ENCODE measurements around the gene DHX30. TPM values are rescaled to one million over a fixed set of nuclear protein-coding genes. Genes with fewer than 3 reads are reported as not detected.
A peak's percentile ranks its signal among the peaks of the same experiment; 100 is the strongest.

DHX30 gene
- total RNA-seq, 2 experiments from 2014 or later: 81.6 to 82.3 TPM

DNA sequence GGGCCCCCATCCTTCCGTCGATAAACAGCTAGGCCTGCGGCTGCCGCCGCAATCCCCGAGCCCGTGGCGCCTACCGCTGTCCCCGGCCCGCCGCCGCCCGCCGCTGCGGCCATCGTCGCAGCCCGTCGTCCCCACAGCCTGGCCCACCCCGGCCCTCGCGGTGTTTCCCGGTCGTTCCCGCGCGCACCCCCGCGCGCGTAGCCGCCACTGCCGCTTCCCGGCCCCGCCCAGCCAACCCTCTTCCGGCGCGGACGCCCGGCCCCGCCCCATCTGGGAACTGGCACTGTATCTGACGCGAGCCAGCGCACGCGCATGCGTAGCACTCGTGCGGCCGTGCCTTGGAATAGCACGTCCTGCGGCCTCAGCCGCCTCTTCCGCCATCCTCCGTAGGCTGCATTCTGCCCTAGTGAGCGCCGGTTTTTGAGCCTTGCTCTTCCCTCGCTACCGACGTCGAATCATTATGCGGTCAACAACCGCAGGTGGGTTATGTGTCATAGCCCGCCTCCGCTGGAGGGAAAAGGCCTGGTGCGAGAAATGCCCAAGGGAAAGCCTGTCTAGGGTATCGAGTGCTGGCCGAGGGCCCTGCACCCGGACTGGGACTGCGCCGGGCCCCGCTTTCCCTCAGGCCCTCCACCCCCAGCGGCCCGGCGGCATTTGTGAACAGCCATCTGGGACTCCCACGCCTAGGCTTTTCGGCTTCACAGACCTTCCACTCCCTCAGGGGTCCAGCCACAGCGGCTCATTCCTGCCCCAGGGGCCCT, 21.1 kb upstream of the DHX30 start, which contains the start of gene SMARCC1:
Gene SMARCC1, minus strand, starts transcription at position 209 of the 761 bp plus-strand sequence. Its CDS starts 96 bp downstream, at position 113.
- peak within 1 kb of the TSS; percentile 97 for H3K27ac Mint-ChIP-seq
- POLR2A ChIA-PET: interaction anchor here (0.6 to 0.9 kb wide), 3 partner anchors 18 to 248 kb away, joined by 3 to 5 read pairs (median 3); no protein-coding TSS in a partner anchor

DNA sequence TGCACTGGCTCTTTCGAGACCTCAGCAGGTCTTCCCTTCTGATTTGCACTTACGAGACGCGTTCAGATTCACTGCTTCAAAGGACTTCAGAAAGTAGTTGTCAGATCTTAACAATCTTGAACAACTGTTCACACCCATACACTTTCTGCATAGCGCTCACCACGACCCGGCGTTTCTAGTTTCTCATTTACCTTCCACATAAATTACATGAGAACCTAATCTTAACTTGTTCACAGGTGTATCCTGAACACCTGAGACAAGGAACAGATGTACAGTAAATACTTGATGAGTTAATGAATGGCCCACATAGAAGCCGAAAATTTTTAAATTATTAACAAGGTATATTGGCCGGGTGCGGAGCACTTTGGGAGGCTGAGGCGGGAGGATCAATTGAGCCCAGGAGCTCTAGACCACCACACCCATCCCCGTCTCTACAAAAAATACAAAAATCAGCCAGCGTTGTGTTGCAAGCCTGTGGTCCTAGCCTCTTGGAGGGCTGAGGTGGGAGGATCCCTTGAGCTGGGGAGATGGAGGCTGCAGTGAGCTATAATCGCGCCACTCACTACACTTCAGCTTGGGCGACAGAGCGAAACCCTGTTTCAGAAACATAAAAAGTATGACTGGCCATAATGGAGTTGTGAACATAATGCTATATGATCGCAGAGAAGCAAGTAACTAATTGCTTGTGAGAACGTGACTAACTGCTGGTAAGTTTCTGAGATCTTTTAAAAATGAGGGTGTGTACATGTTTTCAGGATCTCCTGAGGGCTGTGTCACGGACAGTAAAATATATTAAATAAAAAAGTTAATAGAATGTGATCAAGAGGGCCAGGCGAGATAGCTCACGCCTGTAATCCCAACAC, 20.3 kb upstream of the DHX30 start:
- ATAC-seq: no peak
- ChIA-PET CTCF (interaction anchor here (1.2 kb wide), 1 partner anchor 55 kb away, joined by 3 read pairs; no protein-coding TSS in a partner anchor), POLR2A (interaction anchor here (0.6 kb wide), 1 partner anchor 70 kb away, joined by 3 read pairs; no protein-coding TSS in a partner anchor)
- Mint-ChIP-seq H3K36me3 (ENCODE audit: low read depth) (peaks cover 12% of the 10 kb centered on the region), H3K27ac (peak overlapping the region; percentile 97), H3K27me3 (no peaks in the 10 kb centered on the region), H3K4me1 (peaks cover 21% of the 10 kb centered on the region), H3K9me3 (ENCODE audit: low read depth) (no peaks in the 10 kb centered on the region), H3K4me3 (peak overlapping the region; percentile 99)
- intact Hi-C loops (cut with DNase I, micrococcal nuclease): loop anchor here (1.0 to 5.0 kb wide), 8 partner anchors 20 to 1310 kb away; partner anchors contain the start of genes CCDC12 (in 1 of the 2), DHX30 (in 1 of the 2), NBEAL2 (in 1 of the 2) and NME6 (in 1 of the 2)
- no peak for DNase-seq

More for the DNA sequence above, 21.1 kb upstream of the DHX30 start, which contains the start of gene SMARCC1:
- intact Hi-C loops (cut with DNase I, micrococcal nuclease): loop anchor here (1.0 to 5.0 kb wide), 20 partner anchors 21 to 1310 kb away; partner anchors contain the start of genes DHX30 (in 2 of the 2), CCDC12 (in 1 of the 2), CDC25A (in 1 of the 2) and CSPG5 (in 1 of the 2)
- CTCF ChIA-PET: interaction anchor here (0.8 to 1.0 kb wide), 2 partner anchors 23 to 58 kb away, joined by 3 read pairs; no protein-coding TSS in a partner anchor
- peaks cover 21% of the 10 kb centered on the region for H3K4me1 Mint-ChIP-seq
- ATAC-seq (peak; percentile 93), DNase-seq (peak; percentile 99)
- peak within 1 kb of the TSS; percentile 99 for H3K4me3 Mint-ChIP-seq
- H3K27me3 Mint-ChIP-seq: no peaks in the 10 kb centered on the region
- H3K9me3 Mint-ChIP-seq (ENCODE audit: low read depth): no peaks in the 10 kb centered on the region
- peaks cover 12% of the 10 kb centered on the region for H3K36me3 Mint-ChIP-seq (ENCODE audit: low read depth)

GRCh38 chr3:47783673-47784072, 19.3 kb upstream of the DHX30 start:
- ChIA-PET POLR2A (no interaction called here), CTCF (interaction anchor here (1.2 kb wide), 1 partner anchor 54 kb away, joined by 3 read pairs; no protein-coding TSS in a partner anchor)
- Mint-ChIP-seq H3K4me3 (no peak overlapping the region), H3K9me3 (ENCODE audit: low read depth) (no peaks in the 10 kb centered on the region), H3K27ac (no peak overlapping the region), H3K27me3 (no peaks in the 10 kb centered on the region), H3K36me3 (ENCODE audit: low read depth) (peaks cover 12% of the 10 kb centered on the region), H3K4me1 (peaks cover 20% of the 10 kb centered on the region)
- ATAC-seq (no peak), DNase-seq (no peak)
- intact Hi-C loops (cut with DNase I, micrococcal nuclease): loop anchor here (2.0 to 5.0 kb wide), 6 partner anchors 19 to 1309 kb away; partner anchors contain the start of genes CCDC12 (in 1 of the 2), DHX30 (in 1 of the 2), NBEAL2 (in 1 of the 2) and QRICH1 (in 1 of the 2)

GRCh38 chr3:47791193-47791855, 11.6 kb upstream of the DHX30 start:
- ChIA-PET POLR2A (no interaction called here), CTCF (no interaction called here)
- intact Hi-C loops (cut with DNase I, micrococcal nuclease): no loop called here
- no peak overlapping the region for H3K27ac Mint-ChIP-seq
- no peaks in the 10 kb centered on the region for H3K27me3 Mint-ChIP-seq
- no peak for DNase-seq
- ATAC-seq: no peak
- H3K4me3 Mint-ChIP-seq: no peak overlapping the region
- peaks cover 2% of the 10 kb centered on the region for H3K4me1 Mint-ChIP-seq
- no peaks in the 10 kb centered on the region for H3K36me3 Mint-ChIP-seq (ENCODE audit: low read depth)
- H3K9me3 Mint-ChIP-seq (ENCODE audit: low read depth): no peaks in the 10 kb centered on the region

DNA sequence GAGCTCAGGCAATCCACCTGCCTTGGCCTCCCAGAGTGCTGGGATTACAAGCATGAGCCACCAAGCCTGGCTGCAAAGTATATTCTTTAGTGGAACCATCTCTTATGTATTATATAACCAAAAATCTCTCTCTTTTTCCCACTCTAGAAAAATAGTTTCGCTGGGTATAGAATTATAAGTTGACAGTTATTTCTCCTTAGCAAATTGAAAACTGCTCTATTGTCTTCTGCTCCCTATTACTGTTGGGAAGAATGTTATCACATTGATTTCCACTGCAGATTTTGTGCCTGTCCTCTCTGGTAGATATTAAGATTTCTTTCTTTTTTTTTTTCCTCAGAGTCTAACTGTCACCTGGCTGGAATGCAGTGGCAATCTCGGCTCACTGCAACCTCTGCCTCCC, 10.2 kb upstream of the DHX30 start:
- no peak for ATAC-seq
- Mint-ChIP-seq H3K4me3 (no peak overlapping the region), H3K27ac (no peak overlapping the region), H3K4me1 (peaks cover 2% of the 10 kb centered on the region), H3K27me3 (no peaks in the 10 kb centered on the region), H3K36me3 (ENCODE audit: low read depth) (no peaks in the 10 kb centered on the region), H3K9me3 (ENCODE audit: low read depth) (no peaks in the 10 kb centered on the region)
- no peak for DNase-seq
- CTCF ChIA-PET: interaction anchor here (0.9 kb wide), 1 partner anchor 271 kb away, joined by 3 read pairs; no protein-coding TSS in a partner anchor
- POLR2A ChIA-PET: no interaction called here
- intact Hi-C loops (cut with DNase I, micrococcal nuclease): no loop called here

DNA sequence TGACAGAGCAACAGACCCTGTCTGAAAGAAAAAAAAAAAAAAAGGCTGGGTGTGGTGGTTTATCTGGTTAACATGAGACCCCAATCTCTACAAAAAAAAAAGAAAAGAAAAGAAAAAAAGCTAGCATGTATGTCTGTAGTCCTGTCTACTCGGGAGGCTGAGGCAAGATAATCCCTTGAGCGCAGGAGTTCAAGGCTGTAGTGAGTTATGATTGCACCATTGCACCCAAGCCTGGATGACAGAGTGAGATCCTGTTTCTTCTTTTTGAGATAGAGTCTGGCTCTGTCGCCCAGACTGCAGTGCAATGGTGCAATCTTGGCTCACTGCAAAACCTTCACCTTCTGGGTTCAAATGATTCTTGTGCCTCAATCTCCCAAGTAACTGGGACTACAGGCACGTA, 8.4 kb upstream of the DHX30 start:
- H3K4me1 Mint-ChIP-seq: no peaks in the 10 kb centered on the region
- CTCF ChIA-PET: interaction anchor here (0.7 to 1.1 kb wide), 3 partner anchors 272 to 374 kb away, joined by 3 to 4 read pairs (median 3); partner anchors contain the start of gene SCAP
- intact Hi-C loops (cut with DNase I, micrococcal nuclease): no loop called here
- ATAC-seq: no peak
- H3K9me3 Mint-ChIP-seq (ENCODE audit: low read depth): no peaks in the 10 kb centered on the region
- POLR2A ChIA-PET: no interaction called here
- DNase-seq: no peak
- H3K36me3 Mint-ChIP-seq (ENCODE audit: low read depth): no peaks in the 10 kb centered on the region
- H3K27ac Mint-ChIP-seq: no peak overlapping the region
- H3K27me3 Mint-ChIP-seq: no peaks in the 10 kb centered on the region
- H3K4me3 Mint-ChIP-seq: no peak overlapping the region

- Mint-ChIP-seq H3K9me3 (ENCODE audit: low read depth) (no peaks in the 10 kb centered on the region), H3K4me1 (peaks cover 23% of the 10 kb centered on the region), H3K4me3 (no peak overlapping the region), H3K27me3 (no peaks in the 10 kb centered on the region), H3K36me3 (ENCODE audit: low read depth) (no peaks in the 10 kb centered on the region), H3K27ac (no peak overlapping the region)
- intact Hi-C loops (cut with DNase I, micrococcal nuclease): no loop called here
- no peak for DNase-seq
- no peak for ATAC-seq
- POLR2A ChIA-PET: no interaction called here
- CTCF ChIA-PET: interaction anchor here (0.6 to 0.9 kb wide), 2 partner anchors 15 to 172 kb away, joined by 4 read pairs; no protein-coding TSS in a partner anchor
These were observed 3.2 kb upstream of the DHX30 start for GRCh38 chr3:47799733-47800132.

DNA sequence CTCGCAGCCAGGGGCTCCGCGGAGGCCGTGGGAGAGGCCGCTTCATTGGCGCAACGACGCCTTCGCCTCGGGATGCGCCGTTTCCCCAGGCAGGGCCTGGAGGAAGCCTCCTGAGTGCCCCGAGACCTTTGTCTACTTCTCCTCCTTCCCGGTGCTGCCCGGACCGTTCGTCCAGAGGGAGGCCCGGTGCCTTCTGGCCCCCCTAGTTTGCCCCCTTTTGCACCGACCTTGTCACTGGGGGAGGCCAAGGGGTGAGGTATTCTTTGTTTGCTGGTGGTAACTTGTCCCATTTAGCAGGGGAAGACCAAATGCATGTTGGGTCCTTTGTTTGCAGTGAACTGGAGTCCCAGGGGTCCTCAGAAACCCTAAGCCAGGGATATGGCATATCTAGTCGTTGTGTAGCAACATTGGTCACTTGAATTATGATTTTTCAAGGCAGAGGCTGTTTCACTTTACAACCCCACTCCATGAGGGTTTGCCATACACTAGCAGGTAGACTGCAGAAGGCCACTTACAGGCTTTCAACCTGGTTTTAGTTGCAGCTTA, 615 bp downstream of the DHX30 start:
- ChIA-PET POLR2A (no interaction called here), CTCF (interaction anchor here (1.0 kb wide), 1 partner anchor 13 kb away, joined by 5 read pairs; no protein-coding TSS in a partner anchor)
- ATAC-seq (no peak), DNase-seq (no peak)
- peak overlapping the region; percentile 96 for H3K4me3 Mint-ChIP-seq
- no peaks in the 10 kb centered on the region for H3K27me3 Mint-ChIP-seq
- intact Hi-C loops (cut with DNase I, micrococcal nuclease): loop anchor here (1.0 to 2.0 kb wide), 13 partner anchors 21 to 827 kb away; partner anchors contain the start of genes ELP6 (in 2 of the 2), CCDC12 (in 1 of the 2), CCDC51 (in 1 of the 2) and CDC25A (in 1 of the 2)
- peaks cover 2% of the 10 kb centered on the region for H3K36me3 Mint-ChIP-seq (ENCODE audit: low read depth)
- no peaks in the 10 kb centered on the region for H3K9me3 Mint-ChIP-seq (ENCODE audit: low read depth)
- peaks cover 24% of the 10 kb centered on the region for H3K4me1 Mint-ChIP-seq
- H3K27ac Mint-ChIP-seq: peak overlapping the region; percentile 92

DNA sequence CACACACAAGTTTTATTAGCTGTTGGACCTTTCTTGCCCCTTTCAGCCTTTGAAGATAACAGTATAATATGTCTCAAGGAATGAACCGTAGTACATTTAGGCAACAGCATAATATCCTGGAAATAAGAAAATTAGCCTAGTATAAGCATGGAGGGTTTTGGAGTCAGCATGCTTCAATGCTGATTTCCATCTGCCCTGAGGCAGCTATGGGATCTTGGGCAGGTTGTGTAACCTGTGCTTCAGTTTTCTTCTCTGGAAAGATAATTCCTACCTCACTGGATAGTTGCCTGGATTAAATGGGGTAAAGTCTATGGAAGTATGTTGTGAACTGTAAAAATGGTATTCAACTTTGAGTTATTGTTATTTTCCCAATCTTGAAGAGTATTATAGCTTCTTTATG, 1.6 kb downstream of the DHX30 start:
- Mint-ChIP-seq H3K4me1 (peaks cover 24% of the 10 kb centered on the region), H3K4me3 (peak overlapping the region; percentile 96), H3K9me3 (ENCODE audit: low read depth) (no peaks in the 10 kb centered on the region), H3K36me3 (ENCODE audit: low read depth) (peaks cover 2% of the 10 kb centered on the region), H3K27me3 (no peaks in the 10 kb centered on the region), H3K27ac (peak overlapping the region; percentile 55)
- ChIA-PET POLR2A (no interaction called here), CTCF (interaction anchor here (0.7 to 1.6 kb wide), 5 partner anchors 12 to 292 kb away, joined by 3 to 5 read pairs (median 4); partner anchors contain the start of gene SMARCC1)
- intact Hi-C loops (cut with DNase I, micrococcal nuclease): no loop called here
- ATAC-seq (no peak), DNase-seq (no peak)

DNA sequence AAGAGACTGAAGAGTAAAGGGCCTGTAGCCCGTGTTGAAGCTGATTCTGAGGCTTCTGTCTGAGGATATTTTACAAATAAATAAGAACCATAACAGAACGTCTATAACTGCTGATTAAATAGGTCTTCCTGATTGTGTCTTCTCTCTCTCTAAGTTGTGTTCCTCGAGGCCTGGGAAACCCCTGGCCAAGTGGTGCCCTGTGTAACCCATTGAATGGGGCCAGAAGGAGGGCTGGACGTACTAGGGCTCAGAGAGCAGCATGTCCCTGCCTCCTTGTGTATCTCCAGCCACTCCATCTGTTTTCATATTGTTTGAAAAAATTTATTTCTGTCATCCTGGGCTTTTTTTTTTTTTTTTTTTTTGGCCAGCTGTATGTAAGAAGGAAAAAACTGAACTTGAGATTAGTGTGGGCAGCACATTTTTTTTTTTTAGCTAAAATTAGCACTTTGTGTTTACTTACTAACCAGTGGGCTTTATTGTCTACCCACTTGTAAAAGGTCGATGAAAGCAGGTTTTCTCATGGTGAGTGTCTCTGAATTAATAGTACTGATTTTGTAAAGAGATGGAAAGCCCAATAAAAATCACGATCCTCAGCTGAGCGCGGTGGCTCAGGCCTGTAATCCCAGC, 10.7 kb downstream of the DHX30 start:
- Mint-ChIP-seq H3K4me1 (no peaks in the 10 kb centered on the region), H3K27ac (no peak overlapping the region), H3K36me3 (ENCODE audit: low read depth) (peaks cover 21% of the 10 kb centered on the region), H3K27me3 (no peaks in the 10 kb centered on the region), H3K9me3 (ENCODE audit: low read depth) (no peaks in the 10 kb centered on the region), H3K4me3 (no peak overlapping the region)
- ATAC-seq: no peak
- intact Hi-C loops (cut with DNase I, micrococcal nuclease): no loop called here
- DNase-seq: no peak
- ChIA-PET POLR2A (no interaction called here), CTCF (interaction anchor here (0.7 to 1.0 kb wide), 2 partner anchors 13 to 187 kb away, joined by 3 read pairs; no protein-coding TSS in a partner anchor)

All from activated CD4-positive, alpha-beta T cell treated with anti-CD3 and anti-CD28 coated beads for 36 hours (primary cell).